Measurements from ENCODE around the gene HMGB2.

GRCh38 chr4:173328236-173328901 lies 5.8 kb downstream of the HMGB2 start:
- no peak for TF ChIP-seq REST (IDR thresholded peaks at IDR 0.05; ENCODE audit: insufficient read depth in 1 of 2, low read depth in 2 of 2, low read length in 1 of 2)
- no peak for TF ChIP-seq POLR2AphosphoS5 (IDR thresholded peaks at IDR 0.05; ENCODE audit: low read depth, low read length)

All from Panc1 (cell line).